GM18498 (cell line): ENCODE measurements around the gene ACOX3.

Experiments used
- ATAC-seq: cut with Tn5 transposase; IDR thresholded peaks from one replicate; pipeline ENCODE4 v1.9.1; 2021; ENCODE audit warnings: mild to moderate bottlenecking, moderate library complexity; ENCODE audit not compliant: unreplicated experiment

ACOX3 gene

DNA sequence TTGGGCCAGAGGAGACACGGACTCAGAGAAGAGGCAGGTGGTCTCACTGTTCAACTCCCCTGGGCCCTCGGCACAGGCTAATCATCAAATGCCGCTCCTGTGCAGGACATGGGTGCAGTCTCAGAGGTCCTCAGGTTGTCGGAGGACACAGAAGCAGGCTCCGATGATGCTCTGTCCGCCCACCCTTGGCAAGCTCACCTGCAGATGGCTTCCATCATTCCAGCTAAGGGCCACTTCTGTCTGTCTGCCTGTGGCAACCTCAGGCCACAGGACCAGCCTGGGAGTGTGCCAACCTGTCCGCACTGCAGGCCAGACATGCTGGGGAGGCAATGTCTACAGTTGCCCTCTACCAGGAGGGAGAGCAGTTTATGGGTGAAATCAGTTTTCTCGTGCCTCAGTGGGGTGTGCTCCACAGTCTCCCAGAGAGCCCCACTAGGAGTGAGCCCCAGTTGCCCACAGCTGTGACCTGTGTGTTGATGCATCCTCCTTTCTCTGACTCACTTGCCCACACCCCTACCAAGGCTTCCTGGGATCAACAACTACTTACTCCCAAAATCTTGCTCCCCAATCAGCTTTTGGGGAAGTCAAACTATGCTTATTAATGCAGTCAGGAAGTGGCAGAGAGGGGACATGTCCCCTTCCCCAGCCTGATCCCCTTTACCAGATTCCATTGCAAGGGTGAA is 115.1 kb downstream of the ACOX3 start:
- ATAC-seq = no peak

DNA sequence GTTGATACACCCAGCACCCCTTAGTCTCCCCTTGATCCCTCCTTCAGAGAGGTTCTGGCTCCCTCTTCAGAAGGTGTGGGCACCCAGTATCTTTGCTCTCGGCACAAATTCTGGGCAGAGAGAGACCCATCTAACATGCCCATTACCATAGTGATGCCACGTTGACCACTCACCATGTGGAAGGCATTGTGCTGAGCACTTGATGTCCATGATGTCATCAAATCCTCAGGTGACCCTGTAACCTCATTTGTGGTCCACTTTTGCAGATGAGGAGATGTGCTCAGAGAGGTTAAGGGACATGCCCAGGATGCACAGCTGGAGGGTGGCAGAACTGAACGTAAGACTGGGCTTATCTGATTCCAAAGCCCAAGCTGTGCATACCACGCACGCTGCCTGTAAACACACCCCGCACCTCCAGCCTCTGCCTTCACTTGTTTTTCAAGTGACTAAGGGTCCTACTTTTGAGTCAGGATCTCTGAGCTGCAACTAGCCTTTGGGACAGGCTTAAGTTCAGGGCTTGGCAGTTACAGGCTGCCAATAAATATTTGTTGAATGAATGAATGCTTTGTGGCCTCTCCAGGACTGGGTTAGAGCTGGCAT is 115.8 kb downstream of the ACOX3 start:
- ATAC-seq = no peak

DNA sequence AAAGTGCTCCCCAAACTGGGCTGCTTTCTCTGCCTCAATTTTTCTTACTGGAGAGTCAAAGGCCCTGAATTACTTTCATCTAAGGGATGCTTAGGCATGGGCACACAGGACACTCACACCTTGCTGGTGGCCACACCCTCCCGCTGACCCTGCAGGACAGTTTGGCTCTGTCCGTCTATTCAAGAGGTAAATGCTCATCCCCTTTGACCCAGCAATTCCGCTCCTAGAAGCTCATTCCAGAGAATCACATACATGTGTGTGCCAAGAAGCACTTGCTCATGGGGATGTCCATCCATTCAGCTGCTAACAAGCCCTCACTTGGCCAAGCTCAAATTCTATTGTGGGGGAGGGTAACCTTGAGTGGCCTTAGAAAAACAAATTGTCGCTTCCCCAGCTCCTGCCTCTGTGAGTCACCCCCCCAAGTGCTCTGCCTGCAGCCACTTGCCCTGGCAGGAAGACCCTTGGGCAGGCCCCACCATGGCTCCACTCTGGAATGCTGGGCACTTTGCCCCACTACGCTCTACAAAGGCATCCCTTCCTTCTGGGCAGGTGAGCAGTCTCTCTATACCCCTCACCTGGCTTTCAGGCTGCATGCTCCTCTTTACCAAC is 116.5 kb downstream of the ACOX3 start:
- ATAC-seq = no peak

DNA sequence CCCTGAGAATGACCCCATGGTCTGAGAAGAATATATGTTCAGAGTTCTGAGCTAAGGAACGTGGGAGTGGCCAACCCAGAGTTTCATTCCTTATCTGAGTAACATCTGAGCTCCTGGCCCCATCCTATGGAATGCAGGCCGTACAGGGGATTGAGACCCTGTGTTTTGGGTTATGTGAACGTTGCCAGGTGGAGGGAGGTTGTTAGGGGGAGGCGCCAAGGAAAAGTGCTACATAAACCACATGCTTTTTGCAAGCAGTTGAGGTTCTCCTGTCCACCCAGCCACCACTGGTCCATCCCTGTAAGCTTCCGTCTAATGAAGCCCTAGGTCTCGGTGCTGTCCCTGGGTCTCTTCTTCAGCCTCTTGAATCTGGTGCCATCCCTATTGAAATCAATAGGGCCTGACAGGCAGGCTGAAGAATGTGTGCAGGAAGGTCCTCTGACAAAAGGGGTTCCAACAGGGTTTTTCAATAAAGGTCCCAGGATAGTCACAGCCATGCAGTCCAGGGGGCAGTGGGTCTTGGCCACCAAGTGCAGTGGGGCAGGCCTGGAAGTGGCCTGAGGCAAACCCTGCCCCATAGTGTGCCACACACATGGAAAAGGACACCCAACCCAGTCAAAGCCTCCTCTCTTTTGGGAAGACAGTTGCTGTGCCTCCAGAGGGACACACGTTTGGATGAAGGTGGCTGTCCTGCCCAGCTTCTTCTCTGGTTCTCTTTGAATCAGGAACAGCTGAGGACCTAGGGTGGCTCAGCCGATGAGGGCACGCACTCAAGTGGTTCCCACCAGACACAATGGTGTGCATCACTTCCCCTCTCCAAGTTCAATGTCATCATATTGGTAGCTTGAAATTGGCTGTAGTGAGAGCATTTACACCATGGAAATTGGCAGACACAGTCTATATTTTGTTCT is 117.5 kb downstream of the ACOX3 start:
- ATAC-seq = no peak

DNA sequence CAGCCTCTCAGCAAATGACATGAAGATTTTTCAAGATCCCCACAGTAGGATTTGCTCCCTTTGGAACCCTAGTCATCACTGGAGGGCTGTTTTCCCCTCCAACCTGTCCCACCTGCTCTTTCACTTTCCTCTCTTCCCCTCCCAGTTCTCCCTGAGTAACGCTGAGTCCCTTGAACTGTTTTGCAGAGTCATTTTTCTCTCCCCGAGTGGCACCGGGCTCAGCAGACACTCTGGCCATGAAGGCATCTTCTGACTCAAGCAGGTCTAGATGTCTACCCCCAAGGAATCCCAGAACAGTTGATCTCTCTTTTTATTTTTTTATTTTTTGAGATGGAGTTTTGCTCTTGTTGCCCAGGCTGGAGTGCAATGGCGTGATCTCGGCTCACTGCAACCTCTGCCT is 118.8 kb downstream of the ACOX3 start:
- no peak for ATAC-seq

DNA sequence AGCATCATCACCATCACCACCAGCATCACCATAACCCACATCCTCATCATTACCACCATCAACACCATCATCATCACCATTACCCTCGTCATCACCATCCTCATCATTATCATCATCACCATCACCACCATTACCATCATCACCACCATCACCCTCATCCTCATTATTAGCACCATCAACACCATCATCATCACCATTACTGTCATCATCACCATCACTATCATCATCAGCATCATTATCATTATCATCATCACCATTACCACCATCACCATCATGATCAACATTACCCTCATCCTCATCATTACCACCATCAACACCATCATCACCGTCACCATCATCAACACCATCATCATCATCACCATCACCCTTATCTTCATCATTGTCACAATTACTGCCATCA is 119.3 kb downstream of the ACOX3 start:
- ATAC-seq = no peak

DNA sequence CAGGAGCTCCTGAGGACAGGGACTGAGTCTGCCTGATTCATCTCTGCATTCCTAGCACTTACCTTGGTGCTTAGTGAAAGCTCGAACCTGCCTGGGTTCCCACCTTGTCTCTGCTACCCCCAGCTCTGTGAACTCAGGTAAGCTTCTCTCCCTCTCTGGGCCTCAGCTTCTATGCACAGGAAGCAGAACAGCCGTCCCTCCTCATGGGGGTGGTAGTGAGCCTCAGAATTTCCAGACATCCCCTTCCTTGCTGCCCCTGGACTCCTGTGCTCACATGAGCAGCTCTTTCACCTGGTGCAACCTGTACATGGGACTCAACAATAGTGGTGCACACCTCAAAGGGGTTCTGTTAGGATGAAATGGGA is 120.2 kb downstream of the ACOX3 start:
- no peak for ATAC-seq

DNA sequence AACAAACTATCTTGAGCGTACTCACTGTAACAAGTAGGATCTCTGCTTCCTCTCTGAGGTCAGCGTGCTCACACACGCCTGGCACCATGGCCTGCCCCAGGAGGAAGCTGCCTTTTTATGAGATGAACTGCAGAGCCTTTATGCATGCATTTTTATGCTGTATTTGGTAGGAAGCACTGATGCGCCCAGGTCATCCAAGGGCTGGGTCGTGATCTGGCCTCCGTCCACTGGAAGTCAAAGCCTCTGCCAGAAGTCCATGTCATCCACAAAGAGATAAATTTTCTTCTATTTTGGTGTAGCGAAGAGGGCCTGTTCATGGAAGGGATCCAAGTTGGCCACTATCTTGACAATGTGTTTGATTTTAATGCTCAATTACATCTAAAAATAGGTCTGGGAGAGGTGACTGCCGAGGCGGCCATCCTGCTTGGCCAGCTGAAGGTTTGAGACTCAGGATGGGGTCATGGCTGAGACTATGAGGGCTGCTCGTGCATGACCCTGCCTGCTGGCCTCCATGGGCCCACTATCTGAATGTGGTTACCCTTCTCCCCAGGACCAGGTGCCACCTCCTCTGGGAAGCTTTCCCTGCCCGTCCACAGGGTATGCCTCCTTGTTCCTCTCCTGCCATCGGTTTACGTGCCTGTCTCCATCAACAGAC is 120.7 kb downstream of the ACOX3 start:
- ATAC-seq = no peak

DNA sequence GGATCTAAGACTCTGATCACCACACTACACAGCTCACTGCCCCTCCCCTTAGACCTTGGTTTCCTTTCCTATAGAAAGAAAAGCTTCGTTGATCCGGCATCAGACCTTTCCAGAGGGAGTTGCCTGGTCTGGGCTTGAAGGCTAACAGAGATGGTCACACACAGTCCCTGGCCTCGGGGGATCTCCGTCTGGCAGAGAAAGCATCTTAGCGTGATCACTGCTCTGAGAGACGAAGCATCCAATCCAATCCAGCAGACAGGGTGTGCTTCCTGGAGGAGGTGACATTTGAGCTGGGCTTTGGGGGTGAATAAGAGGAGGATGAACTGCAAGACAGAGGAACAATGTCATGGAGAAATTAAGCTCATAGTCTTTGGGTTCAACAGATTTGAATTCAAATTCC is 121.5 kb downstream of the ACOX3 start:
- no peak for ATAC-seq

DNA sequence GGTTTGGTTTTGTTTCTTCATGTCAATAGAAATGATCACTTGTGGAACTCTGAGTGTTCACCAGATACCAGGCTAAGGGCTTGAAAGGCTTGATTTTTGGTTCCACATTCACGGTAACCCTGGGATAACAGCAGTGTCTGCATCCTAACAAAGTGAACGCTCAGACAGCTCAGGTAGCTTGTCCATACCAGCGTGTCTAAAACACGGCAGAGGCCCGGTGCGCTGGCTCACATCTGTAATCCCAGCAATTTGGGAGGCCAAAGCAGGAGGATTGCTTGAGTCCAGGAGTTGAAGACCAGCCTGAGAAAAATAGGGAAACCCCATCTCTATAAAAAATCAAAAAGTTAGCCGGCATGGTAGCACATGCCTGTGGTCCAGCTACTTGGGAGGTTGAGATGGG is 122.0 kb downstream of the ACOX3 start:
- no peak for ATAC-seq

DNA sequence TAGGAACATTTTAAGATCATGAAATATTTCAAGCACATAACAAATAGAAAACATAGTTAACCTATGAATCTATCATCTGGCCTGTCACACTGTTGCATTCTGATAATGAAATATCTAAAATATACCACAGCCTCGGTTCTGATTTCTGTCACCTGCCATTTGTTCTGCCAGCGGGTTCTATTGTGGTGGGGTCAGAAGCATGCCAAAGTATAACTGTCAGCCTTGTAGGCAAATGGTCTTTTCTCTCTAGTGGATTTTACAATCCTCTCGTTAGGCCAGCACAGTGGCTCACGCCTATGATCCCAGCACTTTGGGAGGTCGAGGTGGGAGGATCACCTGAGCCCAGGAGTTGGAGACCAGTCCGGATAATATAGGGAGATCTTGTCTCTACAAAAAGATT is 123.0 kb downstream of the ACOX3 start:
- no peak for ATAC-seq

DNA sequence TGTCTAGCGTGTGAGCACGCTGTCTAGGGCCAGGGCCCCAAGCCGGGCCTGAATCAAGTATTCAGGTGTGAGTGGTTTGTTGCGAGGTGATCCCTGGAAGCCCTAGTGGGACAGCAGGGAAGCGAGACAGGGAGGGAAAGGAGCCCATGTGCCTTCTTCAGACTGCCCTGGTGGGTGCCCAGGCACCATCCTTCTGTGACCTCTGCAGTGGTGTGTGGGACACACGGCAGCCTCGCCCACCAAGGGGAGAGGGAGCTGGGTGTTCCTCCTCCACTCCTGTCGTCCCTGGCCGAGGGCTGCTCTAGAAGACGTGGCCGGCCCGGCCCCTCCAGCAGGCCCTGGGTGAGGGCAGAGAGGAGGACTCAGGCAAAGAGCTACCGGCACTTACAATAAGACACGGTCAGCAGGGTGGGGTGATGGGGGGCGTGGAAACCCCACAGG is 123.6 kb downstream of the ACOX3 start:
- ATAC-seq = no peak
